NCI-H510A (cell line): Measurements from ENCODE around the gene BST2.

Experiments used
- DNase-seq: peaks from one replicate; lab custom pipeline; 2025; lab: John Stamatoyannopoulos, UW

Gene BST2

GRCh38 chr19:17405250-17406045 is at the start of gene BST2:
Gene BST2 (minus strand): TSS chr19:17405630. CDS start chr19:17405575, 55 bp downstream.
- DNase-seq, result no peak

GRCh38 chr19:17454576-17455071 is 49.2 kb upstream of the BST2 start:
- no peak for DNase-seq

GRCh38 chr19:17451820-17452219 is 46.4 kb upstream of the BST2 start:
- no peak for DNase-seq

- no peak for DNase-seq
These were observed 45.0 kb upstream of the BST2 start for GRCh38 chr19:17450264-17451075.

GRCh38 chr19:17448131-17448967 is 42.9 kb upstream of the BST2 start, which contains the start of gene TMEM221:
Gene TMEM221 (minus strand): TSS chr19:17448668. CDS start chr19:17448462, 206 bp downstream.
- DNase-seq, result no peak

GRCh38 chr19:17447704-17448130 is 42.3 kb upstream of the BST2 start:
- DNase-seq, result no peak

- DNase-seq, result no peak
These were observed 40.2 kb upstream of the BST2 start for GRCh38 chr19:17445526-17446165.

- no peak for DNase-seq
These were observed 36.0 kb upstream of the BST2 start for GRCh38 chr19:17441241-17442021.

- DNase-seq, result no peak
These were observed 31.4 kb upstream of the BST2 start for GRCh38 chr19:17436874-17437267.

- DNase-seq, result no peak
These were observed 30.9 kb upstream of the BST2 start for GRCh38 chr19:17436094-17436873.

GRCh38 chr19:17435218-17435617 is 29.8 kb upstream of the BST2 start:
- no peak for DNase-seq

- DNase-seq, result no peak
These were observed 26.0 kb upstream of the BST2 start for GRCh38 chr19:17431417-17431816.

- no peak for DNase-seq
These were observed 24.2 kb upstream of the BST2 start for GRCh38 chr19:17429641-17430113.

- DNase-seq, result peak; percentile 29
These were observed 19.4 kb upstream of the BST2 start for GRCh38 chr19:17424743-17425365.

GRCh38 chr19:17423429-17424208 is 18.2 kb upstream of the BST2 start:
- DNase-seq, result no peak

- no peak for DNase-seq
These were observed 16.5 kb upstream of the BST2 start for GRCh38 chr19:17421942-17422341.

- no peak for DNase-seq
These were observed 15.1 kb upstream of the BST2 start for GRCh38 chr19:17420475-17420924.
